Neural progenitor cell (in vitro differentiated cells): ENCODE results near the gene HSF2BP.

Experiments
- CTCF ChIP-seq: fragments of 200-600 bp; sonication (generic); IDR thresholded peaks from 2 replicates; pipeline ENCODE4 v1.5.1; 2017; ENCODE audit warnings: antibody characterized with exemption, mild to moderate bottlenecking
- EZH2 ChIP-seq: fragments of 200-600 bp; sonication (generic); IDR thresholded peaks from 2 replicates; pipeline ENCODE4 v1.6.1; 2017; ENCODE audit warnings: antibody characterized with exemption, mild to moderate bottlenecking, moderate library complexity

- no peak for TF ChIP-seq CTCF
- no peak for TF ChIP-seq EZH2
These were observed 34.9 kb downstream of the HSF2BP start for GRCh38 chr21:43624339-43624738.
